GM18502 (cell line): ENCODE measurements around the gene CNTNAP5.

Experiments
- ATAC-seq: cut with Tn5 transposase; IDR thresholded peaks from one replicate; pipeline ENCODE4 v1.9.1; 2021; ENCODE audit warnings: mild to moderate bottlenecking; ENCODE audit not compliant: unreplicated experiment, poor library complexity

CNTNAP5 gene

DNA sequence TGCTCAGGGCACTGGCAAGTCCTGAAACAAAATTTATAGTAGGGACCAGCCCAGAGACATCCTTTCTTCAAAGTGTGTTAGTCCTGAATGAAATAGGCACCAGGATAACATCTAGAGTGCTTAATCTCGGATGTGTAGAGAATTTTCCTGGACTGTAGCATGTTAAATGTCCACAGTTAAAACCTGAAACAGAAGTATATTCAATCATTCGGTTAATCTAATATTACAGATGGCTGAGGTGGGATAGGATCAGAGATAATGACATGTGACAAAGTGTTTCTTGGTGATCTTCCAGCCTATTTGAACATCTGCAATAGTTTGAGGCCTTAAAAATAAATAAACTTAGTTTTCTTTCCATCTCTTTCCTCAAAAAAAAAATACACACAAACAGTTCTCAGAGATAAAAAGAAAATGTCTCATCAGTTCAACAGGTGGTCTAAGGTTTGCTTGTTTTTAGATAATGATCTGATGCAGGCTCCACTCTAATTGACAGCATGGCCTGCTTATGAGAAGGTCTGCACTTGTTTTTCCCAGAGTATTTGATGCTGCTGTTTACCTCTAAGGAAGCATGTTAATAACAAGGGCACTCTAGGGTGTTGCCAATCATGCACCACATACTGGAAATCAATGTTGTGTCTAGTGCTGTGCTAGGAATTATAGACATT is 25.9 kb downstream of the CNTNAP5 start:
- ATAC-seq = no peak

DNA sequence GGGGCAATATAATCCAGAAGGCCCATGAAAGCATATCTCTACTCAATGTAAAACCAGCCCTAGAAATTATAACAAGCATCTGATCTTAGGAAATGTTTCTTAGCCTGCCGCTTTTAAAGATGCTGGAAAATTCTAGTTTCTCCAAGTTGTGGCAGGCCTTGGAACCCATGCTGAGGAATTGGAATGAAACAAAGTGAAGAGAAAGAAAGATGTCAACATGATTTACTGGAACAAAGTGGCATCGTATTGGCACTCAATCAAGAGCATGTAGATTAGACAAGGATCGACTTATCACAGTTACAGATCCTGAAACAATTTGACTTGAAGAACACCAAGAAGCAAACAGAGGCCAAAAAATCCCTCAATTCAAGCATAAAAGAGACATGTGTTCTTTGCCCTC is 28.7 kb downstream of the CNTNAP5 start:
- no peak for ATAC-seq

DNA sequence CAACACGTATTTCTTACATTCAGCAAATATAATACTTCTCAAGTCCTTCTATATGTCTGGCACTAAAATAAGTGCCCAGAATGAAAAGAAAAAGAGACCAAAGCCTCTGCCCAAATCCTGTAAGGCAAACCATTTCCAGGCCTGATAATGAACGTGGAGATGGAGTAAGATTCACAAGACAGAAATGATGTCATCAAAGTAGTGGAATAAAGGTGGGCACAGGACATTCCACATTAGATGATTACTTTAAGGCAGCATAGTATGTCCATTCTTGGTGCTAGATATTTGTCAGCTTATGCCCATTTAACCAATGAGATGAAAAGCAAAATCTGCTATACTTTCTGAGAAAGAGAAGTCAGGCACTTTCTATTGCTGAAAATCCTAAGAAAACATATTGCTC is 38.5 kb downstream of the CNTNAP5 start:
- ATAC-seq = no peak

DNA sequence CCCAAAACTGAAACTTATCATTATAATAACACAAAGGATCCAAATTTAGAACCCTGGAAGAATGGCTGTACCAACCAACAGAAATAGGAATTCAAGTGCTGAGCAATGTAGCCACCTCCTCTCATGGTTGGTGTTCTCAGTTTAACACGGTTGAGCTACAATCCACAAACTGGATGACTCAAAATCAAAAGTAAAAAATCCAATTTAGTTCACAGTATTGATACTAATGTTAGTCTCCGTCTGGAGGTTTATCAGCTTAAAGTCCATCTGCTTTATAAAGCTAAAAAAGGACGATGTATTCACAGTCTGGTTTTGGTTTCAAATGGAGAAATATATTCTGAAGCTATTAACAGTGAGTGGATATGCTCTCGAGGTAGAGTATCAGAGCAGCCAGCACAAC is 40.5 kb downstream of the CNTNAP5 start:
- no peak for ATAC-seq

DNA sequence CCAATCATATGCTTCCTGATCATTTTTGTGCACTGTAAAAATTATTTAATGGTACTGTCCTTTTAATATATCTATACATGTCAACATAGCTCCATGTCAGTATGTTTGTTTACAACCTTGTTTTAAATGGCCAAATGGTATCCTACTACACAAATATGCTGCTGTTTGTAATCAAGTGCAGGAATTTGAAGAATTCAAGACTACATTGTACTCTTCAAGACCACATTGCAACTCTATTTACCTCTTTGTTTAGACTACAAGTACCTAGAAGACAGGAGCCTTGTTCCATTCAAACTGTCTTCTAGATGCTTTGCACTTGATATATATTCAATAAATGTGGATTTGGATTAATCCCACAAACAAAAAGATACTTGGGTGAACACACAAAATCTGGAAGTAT is 41.7 kb downstream of the CNTNAP5 start:
- no peak for ATAC-seq

DNA sequence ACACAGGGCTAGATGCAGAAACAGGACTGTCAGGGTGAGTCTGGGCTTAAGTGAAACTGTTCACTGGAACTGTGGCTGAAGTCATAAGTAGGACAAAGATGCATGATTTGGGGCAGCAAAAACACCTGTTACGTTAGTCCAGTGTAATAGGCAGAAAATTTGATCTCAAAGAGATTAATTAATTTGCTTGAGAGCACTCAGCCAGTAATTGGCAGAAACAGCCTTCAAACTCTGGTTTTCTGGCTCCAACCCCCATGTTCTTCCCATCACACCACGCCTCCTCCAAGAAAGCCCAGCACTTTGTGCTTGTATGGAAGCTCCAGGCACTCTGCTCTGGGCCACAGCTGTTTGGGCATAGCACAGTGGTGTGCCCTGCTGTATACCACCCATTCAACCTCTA is 54.0 kb downstream of the CNTNAP5 start:
- no peak for ATAC-seq

DNA sequence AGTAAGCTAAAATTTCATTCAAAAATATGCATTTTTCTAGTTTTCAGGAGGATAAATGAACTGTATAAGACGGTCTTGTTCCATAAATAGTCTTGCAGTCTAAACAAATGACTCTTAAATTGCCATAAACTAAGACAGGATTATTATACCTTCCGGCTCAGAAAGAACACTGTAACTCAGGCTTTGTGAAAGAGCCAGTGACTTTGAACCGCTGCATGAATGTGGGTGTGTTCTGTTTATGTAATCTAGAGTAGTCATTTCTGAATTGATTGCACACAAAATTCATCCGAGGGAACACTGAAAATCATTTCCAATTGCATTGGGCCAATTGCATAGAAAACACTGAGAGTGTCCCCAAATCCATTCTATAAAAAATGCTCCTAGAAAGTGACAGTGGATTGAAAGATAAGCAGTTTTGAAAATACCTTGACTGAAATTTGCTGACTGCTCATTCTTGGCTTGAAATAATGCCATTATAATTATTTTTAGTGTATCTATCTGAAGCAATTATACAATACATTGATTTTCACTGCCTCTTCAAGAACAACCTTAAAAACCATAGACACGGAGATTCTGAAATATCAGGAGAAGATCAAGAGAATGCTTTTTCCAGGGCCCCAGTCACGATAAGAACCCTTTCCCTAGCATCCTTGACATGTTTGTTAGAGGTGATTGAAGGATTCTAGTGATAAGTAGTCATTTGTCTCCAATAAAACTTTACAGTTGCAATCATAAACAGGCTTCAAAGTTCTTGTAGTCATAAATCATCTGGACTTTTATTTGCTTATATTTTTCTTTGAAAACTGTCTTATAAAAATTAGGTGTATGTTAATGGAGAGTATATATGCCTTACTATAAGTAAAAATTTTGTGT is 55.4 kb downstream of the CNTNAP5 start:
- no peak for ATAC-seq

DNA sequence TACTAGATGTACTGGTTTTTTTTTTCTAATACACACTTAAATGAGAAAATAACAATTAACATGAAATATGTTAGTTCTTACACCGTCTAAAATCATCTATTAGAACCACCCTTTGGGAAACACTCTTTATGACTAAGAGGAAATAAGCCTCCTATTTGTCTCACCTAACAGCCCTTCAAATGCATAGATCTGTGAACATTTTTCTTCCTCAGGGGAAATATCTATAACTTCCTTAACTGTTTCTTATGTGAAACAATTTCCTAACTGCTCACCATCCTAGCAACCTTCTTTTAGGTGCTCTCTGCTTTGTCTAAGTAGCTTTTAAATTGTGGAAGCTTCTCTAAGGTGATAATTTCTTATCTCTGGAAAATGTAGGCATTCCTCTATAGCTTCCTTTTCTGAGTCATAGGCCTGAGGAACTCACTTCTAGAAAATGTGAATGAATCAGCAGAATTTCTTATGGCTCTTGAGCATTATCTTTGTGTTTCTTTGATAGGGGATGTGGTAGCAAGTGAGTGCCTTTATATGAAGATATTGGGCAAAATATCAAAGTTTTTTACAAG is 56.1 kb downstream of the CNTNAP5 start:
- ATAC-seq = no peak

DNA sequence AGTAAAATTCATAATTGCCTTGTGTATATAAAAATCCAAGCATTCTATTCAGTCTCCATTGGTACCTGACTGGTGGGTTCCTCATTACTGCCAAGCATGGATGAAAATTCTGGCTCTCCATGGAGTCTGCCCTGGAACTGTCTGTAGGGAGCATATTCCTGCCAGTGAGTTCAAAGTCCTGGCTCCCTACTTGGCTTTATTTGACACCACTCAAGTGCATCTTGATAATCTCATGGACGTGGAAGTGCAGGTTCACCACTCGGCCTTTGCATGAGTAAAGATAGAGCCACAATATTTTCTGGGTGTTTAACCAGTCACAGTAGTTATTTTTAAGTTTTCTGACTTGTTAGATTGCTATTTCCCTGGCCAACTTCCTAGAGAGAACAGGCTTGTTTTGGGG is 63.5 kb downstream of the CNTNAP5 start:
- ATAC-seq = no peak

DNA sequence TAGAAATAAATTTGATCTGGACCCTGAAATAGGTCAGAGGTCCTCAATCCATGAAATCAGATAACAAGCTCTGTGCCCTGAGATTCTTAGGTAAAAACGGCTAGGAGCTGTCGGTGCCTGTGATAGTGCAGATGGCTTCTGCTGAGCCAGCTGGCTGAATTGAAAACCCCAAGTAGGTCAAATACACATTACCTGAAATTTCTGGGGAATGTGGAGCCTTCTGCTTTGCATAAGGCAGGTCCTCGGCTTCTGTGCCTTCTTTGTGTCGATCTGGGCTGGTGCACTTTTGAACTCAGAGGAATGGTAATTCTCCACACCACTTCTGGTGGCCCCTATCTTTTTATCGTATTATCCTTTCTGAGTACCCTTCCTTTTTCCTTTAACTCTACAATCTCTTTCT is 66.6 kb downstream of the CNTNAP5 start:
- ATAC-seq = no peak

DNA sequence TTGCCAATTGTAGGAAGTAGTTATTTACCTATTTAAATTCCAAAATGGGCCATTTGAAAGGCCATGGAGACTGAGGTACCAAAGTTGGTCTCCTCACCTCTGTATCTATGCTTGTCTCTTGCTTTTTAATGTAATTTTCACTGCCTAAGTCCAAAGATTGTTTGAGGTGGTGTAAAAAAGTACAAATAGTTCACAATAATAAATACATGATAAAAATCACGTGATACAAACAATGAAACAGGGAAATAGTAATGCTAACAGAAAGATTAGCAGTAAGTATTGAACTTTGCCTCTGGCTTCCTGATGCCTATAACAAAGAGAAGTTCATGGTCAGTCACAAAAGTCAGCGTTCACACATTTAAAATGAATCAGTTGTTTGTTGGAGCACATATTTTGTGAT is 67.6 kb downstream of the CNTNAP5 start:
- no peak for ATAC-seq

DNA sequence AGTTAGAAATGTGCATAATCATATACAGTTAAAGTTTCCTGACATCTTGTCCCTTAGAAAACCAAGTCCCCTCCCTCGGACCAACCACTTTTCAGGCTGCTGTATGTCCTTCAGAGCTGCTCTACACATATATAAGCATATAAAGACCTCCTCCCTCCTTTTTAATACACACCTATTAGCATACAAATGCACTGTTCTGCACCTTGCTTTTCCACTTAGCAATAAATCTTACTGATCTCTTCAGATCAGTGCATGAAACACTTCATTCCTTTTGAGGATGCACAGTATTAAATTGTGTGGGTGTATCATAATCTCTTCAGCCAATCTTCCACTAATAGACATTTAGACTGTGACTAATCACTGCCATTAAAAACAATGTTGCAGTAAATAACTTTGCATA is 79.8 kb downstream of the CNTNAP5 start:
- ATAC-seq = no peak

DNA sequence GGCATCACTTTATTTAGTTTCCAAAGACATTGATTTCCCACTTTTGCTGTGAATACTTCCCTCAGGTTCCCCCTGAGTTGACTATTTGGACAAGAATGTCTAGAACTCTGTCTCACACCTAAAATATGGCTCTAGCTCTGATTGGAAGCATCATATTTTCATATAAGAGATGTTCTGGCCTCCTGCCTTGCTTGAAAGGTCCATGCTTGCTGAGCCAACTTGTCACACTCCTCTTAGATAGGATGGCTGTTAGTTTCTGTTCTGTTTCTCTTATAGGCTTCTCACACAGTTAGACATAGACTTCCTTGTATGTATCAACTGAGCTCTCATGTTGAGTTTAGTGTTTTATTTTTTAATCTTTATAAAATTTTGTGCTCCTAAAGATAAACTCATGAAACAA is 87.1 kb downstream of the CNTNAP5 start:
- ATAC-seq = no peak

DNA sequence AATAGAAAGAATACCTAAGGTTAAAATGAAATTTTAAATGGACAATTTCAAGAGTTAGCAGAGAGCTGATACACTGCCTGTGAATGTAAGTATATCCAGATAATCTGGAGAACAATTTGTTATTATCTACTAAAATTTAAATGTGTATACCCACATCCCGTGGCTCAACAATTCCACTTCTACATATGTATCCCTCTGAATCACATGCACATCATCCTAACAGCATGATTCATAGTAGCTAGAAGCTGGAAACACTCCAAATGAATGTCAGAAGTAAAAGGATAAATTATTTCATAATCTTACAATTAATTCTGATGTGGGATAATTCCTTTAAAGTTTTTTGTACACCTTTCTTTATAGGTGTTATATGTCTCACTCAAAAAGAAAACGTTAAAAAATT is 87.9 kb downstream of the CNTNAP5 start:
- ATAC-seq = no peak

DNA sequence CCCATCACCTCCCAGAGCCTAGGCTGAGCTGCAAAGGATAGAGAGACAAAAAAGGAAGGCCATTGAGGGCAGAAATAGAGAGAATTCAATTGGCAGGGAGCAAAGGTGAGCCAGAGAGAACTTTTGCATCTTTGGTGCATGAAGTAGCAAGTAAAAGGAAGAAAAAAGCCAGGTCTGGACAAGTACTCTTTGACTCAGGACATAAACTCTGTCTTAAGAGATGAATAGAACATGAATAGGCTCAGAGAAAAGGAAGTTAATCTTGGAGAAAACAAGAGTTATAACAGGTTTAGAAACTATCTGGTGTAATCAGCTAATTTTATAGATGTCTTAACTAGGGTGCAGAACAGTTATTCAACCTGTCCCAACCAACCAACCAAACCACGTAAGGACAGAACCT is 95.2 kb downstream of the CNTNAP5 start:
- ATAC-seq = no peak

DNA sequence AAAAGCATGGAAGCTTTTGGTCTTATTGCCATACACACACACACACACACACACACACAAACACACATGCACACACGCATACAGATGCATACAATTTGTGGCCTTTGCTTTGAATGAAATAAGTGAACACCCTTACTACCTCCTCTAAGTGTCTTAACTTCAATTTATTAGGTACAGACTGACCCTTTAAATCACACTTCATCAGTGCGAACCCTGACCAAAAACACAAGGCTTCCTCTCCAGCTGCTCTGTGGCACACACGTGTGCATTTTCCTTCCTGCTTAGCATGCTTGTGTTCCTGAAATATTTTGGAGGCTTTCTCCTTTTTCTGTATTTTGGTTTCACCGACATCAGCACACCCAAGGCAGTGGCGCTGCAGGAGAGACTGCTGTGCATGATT is 96.0 kb downstream of the CNTNAP5 start:
- no peak for ATAC-seq

DNA sequence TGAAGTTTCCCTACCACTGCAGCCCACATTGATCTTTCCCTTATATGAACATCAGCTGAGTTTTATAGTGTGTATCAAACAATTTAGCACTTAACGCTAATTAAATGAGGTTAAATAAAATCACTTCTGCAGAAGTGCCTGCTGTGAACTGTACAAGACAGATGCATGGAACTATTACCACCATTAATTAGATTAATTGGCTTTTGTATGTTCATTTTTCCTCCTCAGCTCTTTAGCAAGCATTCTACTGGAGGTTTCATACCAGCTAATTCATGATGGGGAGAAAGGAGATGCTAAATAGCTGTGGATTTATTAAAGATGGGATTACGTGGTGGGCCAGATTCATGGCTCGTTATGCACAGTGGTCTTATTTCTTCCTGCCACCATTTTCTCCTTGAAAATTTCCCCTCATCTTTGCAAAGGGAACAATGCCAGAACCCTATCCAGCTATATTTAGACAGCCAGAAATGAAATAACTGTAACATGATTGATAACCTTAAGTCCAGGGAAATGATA is 96.7 kb downstream of the CNTNAP5 start:
- no peak for ATAC-seq

DNA sequence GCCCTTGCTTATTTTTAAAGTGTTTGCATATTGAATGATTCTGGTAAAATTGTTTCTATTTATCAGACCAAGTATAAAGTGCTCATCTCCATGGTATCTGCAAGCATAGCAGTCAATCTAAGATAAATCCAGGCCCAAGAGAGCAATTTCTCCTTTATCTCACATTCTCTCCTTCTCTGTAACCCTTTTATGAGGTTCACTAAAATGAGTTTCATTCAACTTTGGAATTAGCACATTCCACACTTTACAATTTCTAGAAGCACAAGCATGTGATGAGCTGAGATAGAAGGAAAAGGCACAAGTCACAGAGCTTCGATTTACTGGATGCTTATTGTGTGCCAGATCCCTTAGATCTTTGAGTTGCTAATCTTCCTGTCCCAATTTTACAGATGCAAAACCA is 97.3 kb downstream of the CNTNAP5 start:
- no peak for ATAC-seq

DNA sequence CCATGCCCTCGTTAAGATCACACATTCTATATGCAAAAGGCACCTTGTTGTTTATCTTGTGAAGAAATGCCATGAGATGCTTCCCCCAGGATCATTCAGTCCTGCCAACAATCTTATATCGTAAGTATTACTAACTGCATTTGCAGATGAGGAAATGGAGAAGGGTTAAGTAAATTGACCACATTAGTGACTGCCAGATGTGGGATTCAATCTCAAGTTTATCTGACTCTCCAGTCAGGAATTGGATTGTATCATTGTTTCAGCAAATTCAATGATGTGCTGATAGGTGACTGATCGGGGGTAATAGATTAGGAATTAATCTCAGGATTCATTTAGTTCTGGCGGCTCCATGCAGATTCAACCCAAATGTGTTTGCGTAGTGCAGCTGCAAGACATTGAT is 106.2 kb downstream of the CNTNAP5 start:
- ATAC-seq = no peak

DNA sequence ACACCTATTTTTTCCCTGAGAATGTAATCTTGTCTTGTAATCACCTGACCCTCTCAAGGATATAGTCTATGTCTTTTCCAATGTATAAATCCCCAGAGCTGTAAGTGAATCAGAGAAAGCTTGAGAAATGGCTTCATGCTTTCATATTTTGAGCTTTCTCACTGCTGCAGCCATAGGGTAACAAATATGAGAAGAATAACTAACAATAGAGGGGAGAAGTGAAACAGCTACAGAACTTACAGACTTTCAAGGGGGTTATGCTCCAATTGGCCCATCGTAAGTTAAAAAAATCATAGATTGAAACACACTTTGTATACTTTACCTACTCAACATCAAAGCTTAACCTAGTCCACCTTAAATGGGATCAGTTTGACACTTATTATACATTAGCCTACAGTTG is 111.0 kb downstream of the CNTNAP5 start:
- no peak for ATAC-seq

DNA sequence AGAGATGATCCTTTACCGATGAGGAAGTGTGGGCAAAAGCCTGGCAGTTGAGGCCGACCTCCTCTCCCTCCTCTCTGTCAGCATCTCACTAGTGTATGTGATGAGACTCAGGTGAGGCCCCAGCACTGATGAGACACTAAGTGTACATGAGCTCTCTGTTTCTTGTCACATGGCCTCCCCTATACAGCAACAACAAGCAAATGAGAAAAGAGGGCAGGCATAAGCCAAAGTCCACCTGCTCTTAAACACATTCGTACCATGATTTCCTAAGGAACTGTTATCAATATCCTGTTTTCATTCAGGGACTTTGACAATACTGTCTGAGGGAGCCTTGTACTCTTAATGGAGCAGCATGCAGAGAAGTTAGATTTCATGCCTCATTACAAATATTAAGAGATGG is 113.0 kb downstream of the CNTNAP5 start:
- no peak for ATAC-seq
